Non-pigmented ciliary epithelial cell (primary cell): ENCODE measurements around the gene ITGB4.

Source experiments
- DNase-seq: peaks from one replicate; pipeline ENCODE4 v3.0.0-alpha.2; 2010; ENCODE audit warnings: low read depth

ITGB4 gene

DNA sequence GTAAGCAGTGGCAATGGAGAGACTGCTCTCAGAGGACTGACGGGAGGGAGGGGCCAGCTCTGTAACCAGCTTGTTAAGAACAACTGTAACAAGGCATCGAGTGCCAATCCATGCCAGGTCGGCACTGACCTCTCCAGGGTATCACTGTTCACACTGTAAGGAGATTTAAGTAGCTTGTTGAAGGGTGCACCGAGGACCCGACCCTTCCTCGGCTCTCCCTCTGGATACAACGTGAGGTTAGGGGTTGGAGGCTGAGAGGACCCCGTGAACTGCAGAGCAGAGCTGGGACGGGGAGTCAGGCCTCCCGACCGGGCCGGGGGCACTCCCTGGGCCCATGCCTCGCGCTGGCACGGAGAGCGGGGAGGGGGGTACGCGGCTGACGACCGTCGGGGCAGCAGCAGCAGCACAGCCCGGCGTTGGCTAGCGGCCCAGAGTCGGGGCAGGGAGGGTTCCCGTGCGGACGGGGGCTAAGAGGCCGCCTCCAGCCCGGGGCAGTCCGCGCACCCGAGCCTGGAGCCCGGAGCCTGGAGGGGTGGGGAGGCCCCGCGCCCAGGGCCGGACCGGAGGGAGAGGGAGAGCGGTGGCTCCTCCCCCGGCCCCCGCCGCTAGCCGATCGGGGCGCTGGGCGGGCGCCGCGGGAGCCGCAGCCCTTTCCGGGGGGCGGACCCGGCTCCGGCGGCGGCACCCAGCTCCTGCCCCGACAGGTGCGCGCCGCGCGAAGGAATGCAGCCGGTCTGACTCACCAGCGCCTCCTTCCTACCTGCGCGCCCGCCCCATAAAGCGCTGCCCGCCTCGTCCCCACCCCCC lies at the start of gene ITGB4:
ITGB4 (plus strand) TSS at position 804 of the 807 bp plus-strand sequence. CDS start 3,245 bp downstream, outside the sequence.
- DNase-seq = no peak

DNA sequence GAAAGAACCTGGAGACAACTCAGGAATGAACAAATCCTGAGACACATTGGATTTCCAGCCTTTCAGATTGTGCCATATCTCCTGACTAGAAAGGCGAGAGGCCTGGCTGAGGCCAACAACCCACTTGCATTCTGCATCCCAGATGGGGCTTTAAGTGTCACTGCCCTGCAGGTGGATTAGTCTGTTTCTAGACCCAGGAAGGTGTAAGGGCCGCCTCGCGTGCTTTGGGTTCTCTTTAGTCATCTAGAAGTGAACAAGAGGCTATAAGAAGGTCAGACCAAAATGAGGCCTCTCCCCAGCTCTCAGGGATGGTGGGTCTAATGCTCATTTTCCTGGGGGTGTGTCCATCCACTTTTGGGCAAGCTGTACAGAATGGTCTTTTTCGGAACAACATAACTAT lies 49.2 kb upstream of the ITGB4 start:
- no peak for DNase-seq

DNA sequence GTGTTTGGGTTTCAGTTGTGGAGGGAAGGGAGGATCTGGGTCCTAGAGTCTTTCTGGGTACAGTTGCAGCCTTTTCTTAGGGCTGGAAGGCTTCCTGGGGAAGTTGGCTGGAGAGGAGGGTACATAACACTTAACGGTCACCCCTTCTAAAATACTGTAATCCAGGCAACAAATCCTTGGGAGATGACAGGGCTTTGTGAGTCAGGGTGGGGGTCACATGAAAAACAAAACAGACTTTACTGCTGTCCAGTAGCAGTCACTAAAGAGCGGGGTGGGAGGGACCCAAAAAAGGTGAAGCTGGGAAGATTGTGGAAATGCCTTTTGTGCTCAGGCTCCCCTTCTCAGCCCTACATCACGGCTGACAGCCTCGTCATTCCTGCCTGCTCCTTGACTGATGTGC lies 47.8 kb upstream of the ITGB4 start:
- DNase-seq = no peak

DNA sequence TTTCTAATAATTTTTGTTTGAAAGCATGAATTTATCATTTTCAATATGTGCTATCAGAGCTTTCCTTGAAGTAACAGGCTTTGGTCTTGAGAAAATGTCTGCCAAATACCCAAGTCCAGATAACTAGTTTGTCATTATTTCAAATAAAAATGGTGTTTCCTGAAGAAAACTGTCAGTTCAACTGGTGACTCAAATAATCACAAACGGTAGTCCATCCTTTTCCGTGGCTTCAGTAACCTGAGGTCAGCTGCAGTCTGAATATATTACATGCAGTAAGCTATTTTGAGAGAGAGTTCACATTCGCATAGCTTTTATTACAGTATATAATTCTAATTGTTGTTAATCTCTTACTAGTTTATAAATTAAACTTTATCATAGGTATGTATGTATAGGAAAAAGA lies 44.8 kb upstream of the ITGB4 start:
- no peak for DNase-seq

DNA sequence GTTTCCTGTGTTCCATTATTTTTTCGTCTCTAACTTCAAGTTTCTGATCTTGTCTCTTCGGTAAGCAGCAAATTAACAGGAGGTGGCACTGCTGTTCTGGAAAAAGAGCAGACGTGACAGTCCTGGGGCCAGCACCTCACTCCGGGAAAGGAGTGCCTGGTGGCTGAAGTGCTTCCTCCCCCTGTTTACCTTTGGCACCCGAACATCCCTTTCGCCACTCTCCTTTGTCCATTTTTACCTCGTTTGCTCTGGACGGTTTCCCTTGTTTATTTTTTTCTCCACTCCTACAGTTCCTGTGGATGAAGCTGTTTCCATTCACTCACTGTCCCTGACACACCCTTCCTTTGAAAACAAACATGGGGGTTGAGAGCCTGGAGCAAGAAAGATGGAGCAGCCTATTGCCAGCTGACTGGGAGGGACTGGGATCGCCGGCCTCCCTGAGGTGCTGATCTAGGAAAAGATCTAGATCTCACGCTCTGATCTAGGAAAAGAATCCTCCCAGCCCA lies 41.5 kb upstream of the ITGB4 start:
- no peak for DNase-seq

DNA sequence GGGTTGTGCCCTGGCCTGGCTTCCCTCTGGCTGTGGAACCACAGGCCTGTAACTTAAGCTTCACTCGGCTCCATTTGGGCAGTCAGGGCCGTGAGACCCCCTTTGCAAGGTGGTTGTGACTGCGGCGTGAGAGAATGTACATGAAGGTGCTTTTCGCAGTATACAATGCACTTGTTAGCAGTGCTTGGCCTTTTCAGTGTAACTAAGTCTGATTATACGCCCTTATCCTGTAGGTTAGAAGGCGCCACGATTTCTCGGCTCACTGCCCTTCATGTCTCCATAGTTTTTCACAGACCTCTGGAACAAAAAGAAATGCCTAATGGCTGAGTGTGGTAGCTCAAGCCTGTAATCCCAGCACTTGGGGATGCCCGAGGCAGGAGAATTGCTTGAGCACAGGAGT lies 40.8 kb upstream of the ITGB4 start:
- no peak for DNase-seq

DNA sequence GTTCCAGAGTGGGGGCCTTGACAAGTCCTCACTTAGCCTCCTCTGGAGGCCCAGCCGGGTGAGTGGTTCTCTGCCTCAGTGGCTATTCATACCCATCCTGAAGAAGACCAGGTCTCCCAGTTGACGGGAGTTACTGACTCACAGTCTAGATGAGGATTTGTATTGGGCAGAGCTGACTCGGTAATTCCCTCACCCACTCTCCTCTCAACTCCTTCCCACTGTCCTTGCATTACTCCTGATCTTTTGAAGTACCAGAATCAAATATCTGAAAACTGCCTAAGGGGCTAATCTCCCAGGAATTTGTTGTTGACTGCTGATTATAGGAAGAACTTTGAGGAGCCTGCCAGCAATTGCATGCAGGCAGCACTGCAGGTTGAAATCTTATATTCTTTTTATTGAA lies 40.0 kb upstream of the ITGB4 start:
- DNase-seq = no peak

DNA sequence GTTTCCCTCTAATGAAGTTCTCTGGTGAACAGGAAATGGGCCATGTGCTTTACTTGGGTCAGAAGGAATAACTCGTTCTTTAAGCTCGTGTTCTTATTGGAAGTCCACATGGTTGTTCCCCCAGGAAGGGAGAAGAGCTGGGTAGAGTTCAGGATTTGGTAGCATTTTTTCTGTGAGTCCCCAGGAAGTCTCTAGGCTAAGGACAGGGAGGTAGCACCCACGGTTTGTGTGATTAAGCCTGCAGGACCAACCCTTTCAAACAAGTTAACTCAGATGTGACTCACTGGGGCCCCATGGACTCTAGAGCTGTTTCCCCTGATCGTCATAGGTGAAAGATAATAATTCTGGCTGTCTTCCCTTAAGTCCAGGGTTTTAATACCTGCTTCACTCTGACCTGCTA lies 37.7 kb upstream of the ITGB4 start:
- DNase-seq = no peak

DNA sequence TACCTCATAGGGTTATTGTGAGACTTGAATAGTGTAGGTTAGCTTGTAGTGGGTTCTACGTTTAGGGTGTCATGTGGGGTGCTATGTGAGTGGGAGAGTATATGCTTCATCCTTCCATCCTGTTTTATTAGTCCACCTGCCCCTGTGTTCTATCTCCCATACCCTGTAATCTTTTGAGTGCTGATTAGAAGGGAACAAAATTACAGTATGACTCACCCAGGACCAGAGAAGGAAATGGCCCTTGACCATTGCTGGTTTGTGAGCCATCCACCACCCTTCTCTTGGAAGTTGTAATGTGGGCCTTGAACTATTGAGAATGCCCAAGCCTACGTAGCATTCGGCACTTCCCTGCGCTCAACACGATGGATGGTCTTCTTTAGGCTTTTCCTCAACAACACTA lies 37.0 kb upstream of the ITGB4 start:
- DNase-seq = no peak

DNA sequence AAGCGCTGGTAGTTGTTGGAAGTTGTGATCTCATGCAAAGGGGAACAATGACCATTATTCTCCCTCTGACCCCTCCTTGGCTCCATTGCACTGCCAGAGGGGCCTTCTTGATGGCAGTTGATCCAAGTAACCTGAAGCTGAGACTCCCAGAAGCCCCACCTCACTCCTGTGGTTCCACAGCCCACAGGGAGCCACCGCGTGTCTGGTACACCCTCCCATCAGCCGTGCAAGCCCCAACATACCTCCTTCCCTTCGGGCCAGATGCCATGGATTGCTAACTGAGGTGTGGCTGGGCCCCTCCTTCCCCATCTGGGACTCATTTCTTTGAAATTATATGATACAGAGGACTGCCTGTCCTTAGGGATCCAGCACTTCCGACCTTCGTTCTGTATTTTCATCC lies 36.3 kb upstream of the ITGB4 start:
- no peak for DNase-seq

DNA sequence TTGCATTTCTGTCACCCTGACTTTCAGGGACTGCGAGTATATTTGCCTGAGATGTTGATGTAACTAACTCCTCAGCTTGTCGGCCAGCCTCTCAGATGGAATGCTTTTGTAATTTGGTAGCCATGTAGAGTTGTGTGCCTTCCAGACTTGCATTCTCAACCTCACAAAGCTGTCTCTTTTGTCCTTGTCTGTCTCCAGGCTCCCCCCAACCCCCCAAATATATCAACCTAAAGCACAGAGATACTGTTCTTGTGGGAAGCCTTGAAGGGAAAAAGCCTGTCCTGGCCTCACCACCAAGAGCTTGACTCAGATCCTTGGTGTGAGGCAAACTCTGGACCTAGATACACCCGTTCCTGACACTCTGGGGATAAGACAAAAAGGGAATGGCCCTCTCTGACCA lies 35.8 kb upstream of the ITGB4 start:
- no peak for DNase-seq

DNA sequence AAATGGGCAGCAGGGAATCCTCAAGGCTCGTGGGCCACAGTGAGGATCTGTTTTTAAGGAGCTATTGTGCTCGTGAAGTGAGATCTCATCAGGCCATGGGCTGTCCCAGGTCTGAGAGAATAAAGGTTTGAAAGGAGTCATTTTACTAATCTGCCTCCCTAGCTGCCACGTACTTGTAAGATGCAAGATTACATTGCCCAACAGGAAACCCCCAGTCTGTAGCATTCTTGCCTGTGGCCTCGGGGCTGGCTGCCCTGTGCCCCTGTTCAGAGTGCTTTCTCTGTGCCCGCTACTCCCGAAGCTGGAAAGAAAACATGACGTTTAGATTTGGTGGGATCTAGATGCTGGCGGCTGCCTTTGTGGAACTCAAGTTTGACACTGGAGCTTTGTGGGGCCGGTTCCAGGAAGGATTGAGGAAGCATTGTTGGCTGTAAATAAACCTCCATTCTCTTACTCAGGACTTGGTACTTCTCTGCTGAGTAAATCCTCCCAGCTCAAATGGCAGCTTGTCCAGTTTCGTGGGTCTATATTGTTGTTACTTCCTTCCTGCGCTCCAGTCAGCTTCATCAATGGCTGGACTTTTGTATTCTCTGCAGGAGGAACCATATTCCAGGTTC lies 32.9 kb upstream of the ITGB4 start:
- no peak for DNase-seq

DNA sequence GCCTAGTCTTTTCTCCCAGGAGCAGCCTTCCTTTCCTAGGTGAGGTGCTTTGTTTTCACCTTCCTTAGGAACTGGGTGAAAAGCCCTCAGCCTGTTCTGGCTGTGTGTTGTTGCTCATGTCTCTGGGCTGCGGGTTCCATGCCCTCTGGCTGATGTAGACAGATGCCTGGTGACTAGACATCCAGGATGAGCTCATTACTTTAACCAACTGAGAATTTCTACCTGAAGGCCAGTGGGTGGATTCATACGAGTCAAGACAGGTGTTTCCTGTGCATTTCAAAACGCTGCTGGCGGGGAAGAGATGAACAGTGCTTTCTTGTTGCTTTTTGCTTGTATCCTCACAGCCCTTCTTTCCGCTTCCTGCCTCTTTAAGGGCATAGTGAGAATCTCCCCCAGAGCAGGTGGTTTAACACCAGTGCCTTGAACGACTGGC lies 31.8 kb upstream of the ITGB4 start:
- DNase-seq = no peak

DNA sequence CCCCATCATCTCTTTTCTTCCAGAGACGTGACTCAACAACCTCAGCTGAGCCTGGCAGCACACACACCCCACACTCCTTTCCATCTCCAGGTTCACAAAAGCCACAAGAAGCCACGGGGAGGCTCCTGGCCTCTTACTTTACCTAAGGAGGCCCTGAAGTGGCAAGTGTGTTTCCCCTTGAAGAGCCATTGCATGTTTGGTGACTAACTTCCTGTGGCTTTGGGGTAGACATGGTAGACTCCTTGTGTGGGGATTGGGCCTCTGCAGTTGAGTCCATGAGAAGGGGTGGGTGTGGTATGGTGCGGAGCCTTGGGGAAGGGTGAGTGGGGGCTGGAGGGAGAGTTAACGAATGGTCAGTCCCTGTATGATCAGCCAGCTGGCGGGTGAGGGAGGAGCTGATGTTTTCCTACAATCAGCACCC lies 29.9 kb upstream of the ITGB4 start:
- DNase-seq = no peak

DNA sequence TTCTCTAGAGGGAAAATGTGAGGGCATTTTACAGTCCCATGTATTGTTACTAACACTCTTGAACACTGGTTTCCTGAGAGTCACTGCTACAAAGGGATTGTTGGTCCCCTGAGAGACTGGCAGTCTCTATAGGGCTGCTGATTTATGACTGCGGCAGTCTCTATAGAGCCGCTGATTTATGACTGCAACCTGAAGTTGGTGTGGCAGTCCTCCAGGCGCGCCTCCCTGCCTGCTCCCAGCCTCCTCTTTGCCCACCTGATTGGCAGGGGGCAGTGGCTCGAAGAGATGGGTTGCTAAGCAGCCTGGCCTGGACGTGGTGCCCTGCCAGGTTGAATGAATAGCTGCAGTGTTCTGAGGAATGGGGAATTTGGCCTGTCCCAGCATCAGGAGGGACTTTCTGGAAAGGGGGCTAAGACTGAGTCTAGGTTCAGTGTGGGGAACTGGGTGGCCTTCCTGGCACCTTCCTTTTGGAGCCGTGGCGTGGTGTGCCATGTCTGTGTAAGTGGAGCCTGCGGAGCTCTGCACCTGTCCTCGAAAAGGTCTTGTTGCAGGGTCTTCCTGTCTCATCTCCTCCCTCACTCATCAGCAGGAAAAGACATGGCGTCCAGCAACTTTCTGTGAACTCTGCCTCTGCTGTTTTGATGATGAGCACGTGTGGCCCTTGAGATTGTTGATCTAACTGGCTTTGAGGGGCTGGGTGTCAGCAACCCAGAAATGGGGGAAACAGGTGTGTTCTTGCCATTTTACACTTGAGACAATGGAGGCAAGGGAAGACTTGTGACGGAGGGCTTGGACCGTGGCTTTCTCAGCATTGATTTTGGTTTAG lies 29.2 kb upstream of the ITGB4 start:
- no peak for DNase-seq

DNA sequence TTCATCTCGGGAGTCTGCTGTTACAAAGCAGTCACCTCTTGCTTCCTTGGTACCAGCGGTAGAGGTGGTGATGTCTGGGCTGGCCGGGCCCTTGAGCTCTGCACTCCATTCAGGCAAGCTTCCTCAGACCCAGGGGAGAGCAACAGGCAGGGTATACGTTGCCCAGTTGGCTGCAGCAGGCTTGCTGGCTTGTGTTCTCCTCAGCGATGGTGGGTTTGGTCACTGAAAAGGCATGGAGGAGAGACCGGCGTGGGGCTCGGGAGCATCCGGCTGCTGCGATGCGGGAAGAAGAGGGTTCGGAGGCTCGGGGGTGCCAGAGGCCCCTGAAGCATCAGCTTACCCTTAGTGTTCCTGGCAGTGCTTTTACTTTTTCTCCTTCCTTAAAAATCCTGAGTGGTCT lies 28.3 kb upstream of the ITGB4 start:
- DNase-seq = no peak

DNA sequence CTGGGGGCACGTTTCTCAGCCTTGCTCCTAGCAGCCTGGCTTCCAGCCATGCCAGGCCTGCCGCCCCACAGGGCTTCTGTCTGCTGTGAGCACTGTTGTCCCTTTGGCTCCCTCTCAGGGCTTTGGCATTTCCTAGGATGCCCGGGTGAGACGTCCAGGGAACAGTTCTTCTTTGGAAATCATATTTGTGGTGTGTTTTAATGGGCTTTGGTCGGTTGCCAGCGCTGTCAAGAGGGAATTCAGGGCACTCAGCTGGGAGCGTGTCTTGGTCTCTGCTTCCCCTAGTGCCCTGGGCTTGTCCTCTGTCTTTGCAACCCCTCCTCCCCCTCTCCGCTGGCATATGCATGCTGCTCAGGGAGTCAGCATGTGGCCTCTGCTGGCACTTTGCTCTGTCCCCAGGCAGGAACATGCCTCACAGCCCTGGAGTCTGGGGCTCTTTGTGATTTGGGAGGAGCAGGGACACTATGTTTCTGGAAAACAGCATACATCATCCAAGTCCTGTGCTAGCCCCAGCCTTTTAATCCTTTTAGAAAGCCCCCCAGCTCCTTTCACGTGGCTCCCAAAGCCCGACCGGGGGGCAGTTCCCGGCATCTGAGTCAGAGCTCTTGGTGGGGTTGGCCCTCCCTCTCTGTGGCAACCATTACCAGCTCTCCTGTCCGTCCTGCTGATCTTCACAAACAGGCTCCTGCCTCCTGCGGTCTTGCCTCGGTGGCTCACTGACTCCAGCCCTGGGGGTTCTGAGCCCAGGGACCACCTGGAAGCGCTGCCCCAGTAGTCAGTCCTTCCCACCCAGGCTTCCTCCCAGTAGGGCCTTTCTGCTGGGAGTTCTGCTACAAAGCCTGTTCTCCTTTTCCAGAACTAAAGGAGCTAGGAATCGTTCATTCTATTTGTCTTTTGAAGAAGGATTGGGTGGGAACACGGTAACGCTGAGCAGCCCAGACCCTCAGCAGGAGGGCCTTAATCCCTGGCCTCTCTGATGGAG lies 27.5 kb upstream of the ITGB4 start:
- DNase-seq = no peak

DNA sequence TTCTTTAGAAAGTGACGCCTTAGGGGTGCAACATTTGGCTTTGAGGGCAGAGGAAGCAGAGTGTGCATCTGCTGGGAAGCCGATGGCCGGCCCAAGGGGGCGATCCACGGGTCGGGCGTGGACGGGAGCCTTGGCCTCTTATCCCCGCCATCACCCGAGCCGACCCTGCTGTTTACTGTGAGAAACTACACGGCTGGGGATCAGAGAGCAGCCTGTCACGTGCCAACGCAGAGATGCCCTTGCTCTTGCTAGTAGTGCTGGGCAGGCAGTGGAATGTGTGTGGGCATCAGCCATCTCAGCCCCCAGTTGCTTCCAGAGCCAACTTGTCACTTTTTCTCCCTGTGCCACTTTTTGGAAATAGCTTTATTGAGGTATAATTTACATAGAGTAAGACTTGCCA lies 26.7 kb upstream of the ITGB4 start:
- no peak for DNase-seq

DNA sequence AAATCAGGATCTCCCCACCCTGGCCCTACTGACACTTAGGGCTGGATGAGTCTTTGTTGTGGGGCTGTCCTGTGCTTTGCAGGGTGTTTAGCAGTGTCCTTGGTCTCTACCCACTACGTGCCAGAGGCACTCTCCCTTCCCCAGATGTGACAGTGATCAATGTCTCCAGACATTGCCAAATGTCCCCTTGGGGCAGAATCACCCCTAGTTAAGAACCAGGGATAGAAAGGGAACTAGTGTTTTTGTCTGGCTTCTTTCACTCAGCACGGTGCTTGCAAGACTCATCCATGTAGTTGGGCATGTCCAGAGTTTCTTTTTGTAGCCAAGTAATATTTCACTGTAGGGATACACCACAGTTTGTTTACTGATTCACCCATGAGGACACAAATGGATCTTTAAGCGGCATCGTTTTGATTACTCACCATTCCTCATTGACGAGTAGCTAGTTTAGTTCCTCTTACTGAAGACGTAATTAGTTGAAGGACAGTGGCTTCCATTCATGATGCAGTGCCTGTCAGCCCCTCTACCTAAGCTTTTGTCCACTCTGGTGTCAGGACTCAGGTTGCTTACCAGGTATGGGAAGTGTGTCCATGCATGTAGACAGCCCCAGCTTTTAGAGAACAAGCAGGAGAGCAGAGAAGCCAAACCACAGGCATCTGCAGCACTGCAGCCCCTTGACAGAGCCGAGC lies 26.0 kb upstream of the ITGB4 start:
- no peak for DNase-seq

DNA sequence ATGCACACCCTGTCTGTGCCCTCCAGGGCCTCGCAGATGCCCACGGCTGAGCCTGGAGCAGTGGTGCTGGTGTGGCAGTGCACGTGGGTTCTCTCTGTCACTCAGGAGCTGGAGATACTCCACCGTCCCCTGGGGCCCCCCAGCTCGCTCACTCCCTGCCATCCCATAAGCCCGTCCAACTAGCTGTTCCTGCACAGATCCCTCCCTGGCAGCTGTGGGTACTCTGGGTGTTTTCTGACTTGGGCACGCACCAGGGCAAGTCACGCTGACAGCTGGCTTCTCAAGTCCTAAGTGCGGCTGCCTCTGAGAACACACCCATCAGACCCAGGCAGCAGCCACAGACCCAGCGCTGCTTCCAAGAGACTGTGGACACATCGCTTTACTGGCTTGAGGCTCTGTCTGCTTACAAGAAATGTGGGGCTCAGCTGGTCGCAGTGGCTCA lies 25.4 kb upstream of the ITGB4 start:
- DNase-seq = no peak
